OCI-LY1 (cell line): Measurements from ENCODE around the gene HACD2.

Source experiments
- CTCF ChIP-seq: fragments of 200-600 bp; sonication (generic), shearing (Covaris generic); IDR thresholded peaks from 2 replicates; pipeline ENCODE4 v1.5.1; 2017; ENCODE audit warnings: mild to moderate bottlenecking, antibody characterized with exemption, low read length, moderate library complexity, mixed read lengths
- EZH2 ChIP-seq: fragments of 200-600 bp; sonication (generic), shearing (Covaris generic); IDR thresholded peaks from 2 replicates; pipeline ENCODE4 v1.8.0; 2017; ENCODE audit warnings: borderline replicate concordance, mixed run types, mild to moderate bottlenecking, antibody characterized with exemption, low read length, moderate library complexity, mixed read lengths

GRCh38 chr3:123476967-123477750, 107.7 kb downstream of the HACD2 start:
- no peak for TF ChIP-seq CTCF
- TF ChIP-seq EZH2: no peak
